Myocyte (in vitro differentiated cells): ENCODE data around the gene RILPL1. TPM values are rescaled to one million over a fixed set of nuclear protein-coding genes. Genes with fewer than 3 reads are reported as not detected.
"Not testable (repeated sequence)": the region's sequence is repeated elsewhere in the genome, so short reads cannot be mapped to it uniquely, and the experiment has no call there.

ENCODE experiments used
- DNase-seq: peaks from one replicate; pipeline ENCODE4 v3.0.0-alpha.2; 2012; ENCODE audit warnings: low read depth
- total RNA-seq: library from RNA; depleted of rRNA; stranded (reverse); fragments of >200 nt; gene quantifications from 2 replicates; pipeline ENCODE4 v1.2.3, GENCODE V29; 2014

RILPL1 gene
- total RNA-seq, 1 donor from 2014 or later = 43.4 TPM

- DNase-seq = peak; percentile 51
Observed at GRCh38 chr12:123471374-123472068, 62.0 kb downstream of the RILPL1 start.

- DNase-seq = no peak
Observed at GRCh38 chr12:123469978-123470377, 63.5 kb downstream of the RILPL1 start.

DNA sequence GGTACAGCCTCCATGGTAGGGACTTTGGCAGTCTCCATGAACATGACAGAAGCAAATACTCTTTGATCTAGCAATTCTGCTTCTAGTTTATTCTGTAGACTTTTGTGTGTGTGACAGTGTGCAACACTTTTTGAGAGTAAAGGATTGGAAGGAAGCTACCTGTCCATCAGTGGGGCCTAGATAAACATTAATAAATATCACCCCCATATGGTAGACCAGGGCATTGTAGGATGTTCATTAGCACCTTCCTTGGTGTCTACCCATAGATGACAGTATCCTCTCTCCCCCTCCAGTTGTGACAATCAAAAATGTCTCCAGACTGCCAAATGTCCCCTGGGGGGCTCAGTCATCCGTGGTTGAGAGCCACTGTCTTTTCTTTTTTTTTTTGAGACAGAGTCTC lies 64.7 kb downstream of the RILPL1 start:
- no peak for DNase-seq

DNA sequence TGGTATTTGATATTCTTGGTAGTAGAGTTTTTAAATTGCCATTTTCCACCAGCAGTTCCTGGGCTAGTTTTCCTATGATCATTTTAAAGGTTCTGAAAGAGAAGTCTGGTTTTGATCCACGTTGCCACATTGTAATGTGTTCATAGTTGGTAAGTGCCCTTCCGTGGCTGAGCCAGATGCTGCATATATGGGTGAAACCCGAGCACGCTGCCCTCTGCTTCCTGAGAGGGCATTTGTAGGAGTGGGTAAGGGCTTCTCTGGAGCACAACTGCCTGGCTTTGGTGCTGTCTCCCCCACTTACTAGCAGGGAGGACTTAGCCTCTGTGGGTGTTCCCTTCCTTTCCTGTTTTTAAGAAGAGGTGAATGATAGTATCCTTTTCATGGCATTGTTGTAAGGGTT lies 68.4 kb downstream of the RILPL1 start:
- DNase-seq = no peak

DNA sequence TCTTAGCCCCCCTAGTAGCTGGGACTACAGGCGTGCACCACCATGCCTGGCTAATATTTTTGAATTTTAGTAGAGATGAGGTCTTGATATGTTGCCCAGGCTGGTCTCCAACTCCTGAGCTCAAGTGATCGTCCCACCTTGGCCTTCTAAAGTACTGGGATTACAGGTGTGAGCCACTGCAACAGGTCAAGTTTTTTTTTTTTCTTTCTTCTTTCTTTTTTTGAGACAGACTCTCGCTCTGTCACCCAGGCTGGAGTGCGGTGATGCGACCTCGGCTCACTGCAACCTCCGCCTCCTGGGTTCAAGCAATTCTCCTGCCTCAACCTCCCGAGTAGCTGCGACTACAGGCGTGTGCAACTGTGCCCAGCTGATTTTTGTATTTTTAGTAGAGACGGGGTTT lies 70.3 kb downstream of the RILPL1 start:
- not testable (repeated sequence) for DNase-seq

DNA sequence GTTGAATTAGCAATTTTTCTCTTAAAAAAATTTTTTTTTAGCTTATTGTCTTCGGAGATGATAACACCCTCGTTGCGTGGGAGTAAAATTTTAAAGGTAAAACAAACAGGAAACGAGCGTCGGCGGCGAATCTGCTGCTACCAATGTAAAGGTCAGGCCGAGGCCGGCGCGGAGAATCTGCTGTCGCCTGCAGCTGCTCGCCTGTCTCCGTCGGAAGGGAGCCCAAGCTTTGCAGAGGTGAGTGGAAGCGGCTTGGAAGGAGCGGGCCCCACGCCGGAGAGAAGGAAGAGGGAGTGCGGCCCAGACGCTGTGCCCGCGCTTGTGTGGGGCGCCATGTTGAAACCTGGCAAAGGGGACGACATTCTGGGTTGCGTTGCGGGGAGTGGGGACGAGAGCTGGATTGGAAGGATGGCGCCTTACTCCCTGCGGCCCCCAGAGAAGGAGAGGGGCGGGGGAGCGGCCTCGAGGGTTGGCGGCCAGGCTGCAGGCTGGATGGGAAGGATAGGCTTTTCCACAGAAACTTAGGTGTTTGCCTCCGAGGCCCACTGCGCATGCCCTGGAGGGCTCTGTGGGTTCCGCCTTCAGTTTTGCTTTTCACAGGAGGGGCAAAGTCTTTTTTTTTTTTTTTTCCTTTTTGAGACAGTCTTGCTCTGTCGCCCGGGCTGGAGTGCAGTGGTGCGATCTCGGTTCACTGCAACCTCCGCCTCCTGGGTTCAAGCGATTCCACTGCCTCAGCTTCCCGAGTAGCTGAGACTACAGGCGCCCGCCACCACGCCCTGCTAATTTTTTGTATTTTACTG lies 75.3 kb downstream of the RILPL1 start, which contains the start of gene SNRNP35:
SNRNP35 (plus strand) TSS at position 160 of the 800 bp plus-strand sequence. CDS start 7,402 bp downstream, outside the sequence.
- DNase-seq = peak; percentile 86

- DNase-seq = no peak
Observed at GRCh38 chr12:123453165-123453564, 80.4 kb downstream of the RILPL1 start.

GRCh38 chr12:123452276-123452550 lies 81.3 kb downstream of the RILPL1 start:
- DNase-seq = not testable (repeated sequence)

DNA sequence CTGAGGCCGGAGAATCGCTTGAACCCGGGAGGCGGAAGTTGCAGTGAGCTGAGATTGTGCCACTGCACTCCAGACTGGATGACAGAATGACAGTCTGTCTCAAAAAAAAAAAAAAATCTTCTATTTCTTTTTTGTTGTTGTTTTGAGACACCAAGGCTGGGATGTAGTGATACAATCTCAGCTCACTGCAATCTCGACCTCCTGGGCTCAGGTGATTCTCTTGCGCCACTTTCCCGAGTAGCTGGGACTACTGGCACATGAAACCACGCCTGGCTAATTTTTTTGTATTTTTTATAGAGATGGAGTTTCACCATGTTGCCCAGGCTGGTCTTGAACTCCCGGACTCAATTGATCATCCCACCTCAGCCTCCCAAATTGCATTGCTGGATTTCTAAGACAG lies 82.9 kb downstream of the RILPL1 start:
- no peak for DNase-seq

GRCh38 chr12:123449856-123450255 lies 83.7 kb downstream of the RILPL1 start:
- no peak for DNase-seq

DNA sequence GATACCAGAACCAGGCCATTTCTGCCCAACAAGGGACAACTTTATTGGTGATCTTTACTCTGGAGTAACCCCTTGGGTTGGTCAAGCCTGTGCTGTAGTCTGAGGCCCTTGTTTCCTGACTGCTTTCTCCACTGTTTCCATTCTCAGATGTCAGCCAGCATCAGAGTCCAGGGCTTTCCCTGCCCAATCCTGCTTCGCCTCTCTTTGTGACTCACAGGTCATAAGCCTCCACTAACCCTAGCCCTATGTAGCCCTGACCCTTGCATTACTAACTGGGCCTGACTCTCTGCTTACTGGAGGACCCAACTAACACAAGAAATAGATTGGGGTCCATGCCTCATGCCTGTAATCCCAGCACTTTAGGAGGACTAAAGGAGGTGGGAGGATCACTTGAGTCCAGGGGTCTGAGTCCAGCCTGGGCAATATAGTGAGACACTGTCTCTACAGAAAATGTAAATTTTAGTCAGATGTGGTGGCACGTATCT lies 84.2 kb downstream of the RILPL1 start:
- DNase-seq = no peak

- no peak for DNase-seq
Observed at GRCh38 chr12:123446333-123446713, 87.2 kb downstream of the RILPL1 start.

- no peak for DNase-seq
Observed at GRCh38 chr12:123445388-123446332, 87.9 kb downstream of the RILPL1 start.

DNA sequence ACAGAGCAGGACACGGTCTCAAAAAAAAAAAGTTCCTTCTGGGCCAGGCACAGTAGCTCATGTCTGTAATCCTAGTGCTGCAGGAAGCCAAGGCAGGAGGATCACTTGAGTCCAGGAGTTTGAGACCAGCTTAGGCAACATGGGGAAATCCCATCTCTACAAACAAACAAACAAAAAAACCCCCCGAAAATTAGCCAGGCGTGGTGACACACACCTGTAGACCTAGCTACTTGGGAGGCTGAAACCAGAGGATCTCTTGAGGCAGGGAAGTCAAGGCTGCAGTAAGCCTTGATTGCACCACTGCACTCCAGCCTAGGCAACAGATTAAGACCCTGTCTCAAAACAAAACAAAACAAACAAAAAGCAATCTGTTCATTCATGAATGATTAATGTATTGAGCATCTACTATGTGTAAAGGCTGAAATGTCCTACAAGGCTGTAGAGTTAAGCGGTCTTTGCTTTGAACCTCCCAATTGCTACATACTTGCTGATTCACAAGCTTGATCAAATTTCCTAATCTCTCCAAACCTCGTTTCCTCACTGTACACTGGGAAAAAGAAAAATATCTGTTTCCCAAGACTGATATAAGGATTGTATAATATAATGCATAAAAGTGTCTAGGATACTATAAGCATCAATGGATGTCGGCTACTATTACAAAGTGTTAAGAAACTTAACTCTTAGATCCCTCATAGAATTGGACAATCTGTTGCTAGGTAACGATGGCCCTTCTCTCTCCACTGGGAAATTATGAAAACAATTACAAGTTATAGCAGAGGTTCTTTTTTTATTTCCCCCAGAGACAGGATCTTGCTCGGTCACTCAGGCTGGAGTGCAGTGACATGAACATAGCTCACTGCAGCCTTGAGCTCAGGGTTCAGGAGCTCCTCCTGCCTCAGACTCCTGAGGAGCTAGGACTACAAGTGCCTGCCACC lies 89.2 kb downstream of the RILPL1 start:
- DNase-seq = no peak

DNA sequence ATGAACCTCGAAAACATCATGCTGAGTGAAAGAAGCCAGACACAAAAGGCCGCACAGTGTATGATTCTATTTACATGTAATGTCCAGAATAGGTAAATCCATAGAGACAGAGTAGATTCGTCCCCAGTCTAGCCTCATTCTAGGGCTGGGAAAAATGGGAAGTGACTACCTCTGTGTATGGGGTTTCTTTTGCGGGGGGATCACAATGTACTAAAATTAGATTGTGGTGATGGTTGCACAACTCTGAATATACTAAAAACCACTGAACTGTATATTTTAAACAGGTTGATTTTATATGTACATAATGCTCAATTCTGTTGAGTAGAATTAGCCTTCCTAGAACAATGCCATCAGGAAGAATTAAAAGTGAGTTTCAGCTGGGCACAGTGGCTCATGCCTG lies 90.7 kb downstream of the RILPL1 start:
- no peak for DNase-seq

GRCh38 chr12:123441523-123442164 lies 91.9 kb downstream of the RILPL1 start:
- DNase-seq = no peak

DNA sequence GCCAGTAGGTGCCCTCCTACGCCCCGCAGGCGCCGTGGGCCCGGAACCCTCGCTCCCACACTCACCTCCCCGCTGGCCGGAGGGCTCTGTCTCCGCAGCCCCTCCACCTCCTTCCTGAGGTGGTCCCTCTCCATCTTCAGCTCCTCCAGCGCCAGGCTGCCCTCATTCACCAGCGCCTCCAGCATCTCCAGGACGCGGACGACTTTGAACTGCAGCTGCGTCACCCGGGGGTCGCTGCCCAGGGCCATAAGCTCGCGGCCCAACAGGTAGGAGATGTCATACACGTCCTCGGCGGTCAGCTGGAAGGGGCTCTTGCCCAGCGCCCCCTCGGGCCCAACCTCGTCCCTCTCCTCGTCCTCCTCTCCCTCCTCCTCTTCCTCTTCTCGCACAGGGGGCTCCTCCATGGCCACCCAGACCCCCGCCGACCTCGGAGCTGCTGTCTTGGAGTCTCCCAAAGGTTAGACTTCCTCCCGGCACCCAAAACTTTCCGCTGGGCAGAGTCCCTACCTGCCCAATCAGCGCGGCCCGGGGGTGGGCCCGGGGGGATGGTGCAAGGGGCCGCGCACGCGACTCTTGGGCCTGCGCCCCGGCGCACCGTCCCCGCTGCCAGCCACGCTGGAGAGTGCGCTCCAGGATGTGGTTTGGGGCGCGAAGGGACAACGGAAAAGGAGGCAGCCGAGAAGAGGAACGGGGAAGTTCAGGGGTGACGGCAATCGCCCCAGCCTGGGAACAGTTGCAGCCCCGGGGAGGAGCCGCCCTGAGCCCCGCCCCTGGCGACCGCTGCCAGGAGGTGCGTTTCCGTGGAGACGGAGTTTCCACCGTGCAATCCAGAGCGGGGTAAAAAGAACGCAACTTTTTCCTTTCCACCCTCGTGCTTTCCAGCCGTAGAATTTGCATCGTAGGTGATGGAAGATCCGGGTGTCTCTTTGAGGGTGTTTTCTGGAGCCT lies 97.2 kb downstream of the RILPL1 start, which contains the start of gene RILPL2:
RILPL2 (minus strand) TSS at position 668 of the 948 bp plus-strand sequence; CDS start at position 404, 264 bp downstream.
- DNase-seq = peak; percentile 80

DNA sequence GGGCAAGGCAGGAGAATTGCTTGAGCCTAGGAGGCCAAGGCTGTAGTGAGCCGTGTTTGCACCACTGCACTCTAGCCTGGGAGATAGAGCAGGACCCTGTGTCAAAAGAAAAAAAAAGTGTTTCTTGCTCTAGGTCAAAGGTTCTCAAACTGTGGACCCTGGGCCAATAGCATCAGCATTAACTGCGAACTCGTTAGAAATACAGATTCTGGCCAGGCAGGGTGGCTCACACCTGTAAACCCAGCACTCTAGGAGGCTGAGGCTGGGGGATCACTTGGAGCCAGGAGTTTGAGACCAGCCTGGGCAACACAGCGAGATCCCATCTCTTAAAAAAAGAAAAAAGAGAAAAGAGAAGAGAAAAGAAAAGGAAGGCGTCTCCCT lies 97.9 kb downstream of the RILPL1 start:
- DNase-seq = no peak

GRCh38 chr12:123433615-123434014 lies 99.9 kb downstream of the RILPL1 start:
- DNase-seq = no peak
